PC-9 (cell line): ENCODE data around the gene KDM5A. TPM values are rescaled to one million over a fixed set of nuclear protein-coding genes. Genes with fewer than 3 reads are reported as not detected.

Source experiments
- BruUV-seq: library from RNA; stranded (reverse); fragments of 400-500 nt; replicated peaks from 2 replicates; lab custom pipeline; 2021; lab: Mats Ljungman, UMichigan
- CTCF ChIA-PET: fragments of 300-600 bp; sonication (Branson Sonifier 250); formaldehyde crosslinking; loops from one replicate; lab custom pipeline; 2022; ENCODE audit warnings: antibody characterized with exemption; lab: Charles Lee
- POLR2A ChIA-PET: fragments of 300-600 bp; sonication (Branson Sonifier 250); formaldehyde crosslinking; loops from one replicate; lab custom pipeline; 2022; ENCODE audit warnings: antibody characterized with exemption; ENCODE audit not compliant: unreplicated experiment; lab: Charles Lee
- DNase-seq, 2 experiments: peaks; one replicate each; pipeline versions ENCODE4 v3.0.0 to v3.0.0-alpha.2; 2015 to 2022; ENCODE audit warnings: mixed read lengths in 1 of 2
- H2AFZ ChIP-seq: fragments of 200-600 bp; sonication (generic); 2 replicates; pipeline ENCODE4 v1.8.1; 2017; ENCODE audit warnings: antibody characterized with exemption
- H3F3A ChIP-seq: fragments of 200-600 bp; sonication (generic); 2 replicates; pipeline ENCODE4 v1.8.1; 2017; ENCODE audit warnings: antibody characterized with exemption, mild to moderate bottlenecking, low read depth; ENCODE audit not compliant: insufficient read depth
- H3K27ac ChIP-seq: fragments of 200-600 bp; sonication (generic); 2 replicates; pipeline ENCODE4 v1.6.1; 2016; ENCODE audit warnings: mixed run types
- H3K27me3 ChIP-seq: fragments of 200-600 bp; sonication (generic); 2 replicates; pipeline ENCODE4 v1.6.1; 2016; ENCODE audit warnings: low read depth, mixed run types; ENCODE audit not compliant: insufficient read depth
- H3K36me3 ChIP-seq: fragments of 200-600 bp; sonication (generic); 2 replicates; pipeline ENCODE4 v1.6.1; 2016; ENCODE audit warnings: low read depth, mixed run types
- H3K4me1 ChIP-seq: fragments of 200-600 bp; sonication (generic); replicated peaks from 2 replicates; pipeline ENCODE4 v1.6.1; 2016; ENCODE audit warnings: mixed run types; ENCODE audit not compliant: insufficient read depth
- H3K4me2 ChIP-seq: fragments of 200-600 bp; sonication (generic); 2 replicates; pipeline ENCODE4 v1.6.1; 2017; ENCODE audit warnings: mixed run types
- H3K4me3 ChIP-seq: fragments of 200-600 bp; sonication (generic); 2 replicates; pipeline ENCODE4 v1.6.1; 2016; ENCODE audit warnings: mixed run types
- H3K79me2 ChIP-seq: fragments of 200-600 bp; sonication (generic); 2 replicates; pipeline ENCODE4 v1.6.1; 2017; ENCODE audit warnings: low read depth, mixed run types
- H3K9me2 ChIP-seq: fragments of 200-600 bp; sonication (generic); 2 replicates; pipeline ENCODE4 v1.8.1; 2017; ENCODE audit warnings: mild to moderate bottlenecking; ENCODE audit not compliant: insufficient read depth
- H3K9me3 ChIP-seq: fragments of 200-600 bp; sonication (generic); 2 replicates; pipeline ENCODE4 v1.8.1; 2016; ENCODE audit warnings: low read depth; ENCODE audit not compliant: insufficient read depth
- H4K20me1 ChIP-seq: fragments of 200-600 bp; sonication (generic); 2 replicates; pipeline ENCODE4 v1.8.1; 2017; ENCODE audit not compliant: insufficient read depth
- CTCF ChIP-seq: fragments of 200-600 bp; sonication (generic); conservative IDR thresholded peaks from 2 replicates; pipeline ENCODE4 v1.6.1; 2017; ENCODE audit warnings: mixed run types, antibody characterized with exemption, mild to moderate bottlenecking, moderate library complexity
- EZH2 ChIP-seq: fragments of 200-600 bp; sonication (generic); IDR thresholded peaks from 2 replicates; pipeline ENCODE4 v1.8.0; 2017; ENCODE audit warnings: antibody characterized with exemption, low read depth
- intact Hi-C: fragments of 100-400 bp; cut with micrococcal nuclease; formaldehyde crosslinking; loops from one replicate; pipeline ENCODE4 v1.10.0; 2022; ENCODE audit not compliant: unreplicated experiment
- total RNA-seq: library from RNA; stranded (reverse); gene quantifications from 2 replicates; pipeline ENCODE4 v1.2.3, GENCODE V29; 2021

The KDM5A gene
- total RNA-seq, 1 experiment from 2014 or later = 68.0 TPM

GRCh38 chr12:262113-262512, 127.0 kb downstream of the KDM5A start:
- DNase-seq = no peak
- H3F3A ChIP-seq = no peaks in the 10 kb centered on the region
- H4K20me1 ChIP-seq = no peaks in the 10 kb centered on the region
- ChIA-PET POLR2A (interaction anchor here (0.7 kb wide), 1 partner anchor 49 kb away, joined by 15 read pairs; no protein-coding TSS in a partner anchor), CTCF (no interaction called here)
- TF ChIP-seq EZH2 (no peak), CTCF (no peak)
- H3K27ac ChIP-seq = no peak overlapping the region
- no peak overlapping the region for H3K4me2 ChIP-seq
- no peaks in the 10 kb centered on the region for H3K79me2 ChIP-seq
- H3K36me3 ChIP-seq = no peaks in the 10 kb centered on the region
- no peaks in the 10 kb centered on the region for H3K4me1 ChIP-seq
- H3K4me3 ChIP-seq = no peak overlapping the region
- no TSS peak for BruUV-seq
- H3K27me3 ChIP-seq = peaks cover 89% of the 10 kb centered on the region
- H3K9me3 ChIP-seq = peaks cover 6% of the 10 kb centered on the region; the same call in 1 of the 2 replicates
- no peaks in the 10 kb centered on the region for H3K9me2 ChIP-seq
- intact Hi-C loops = no loop called here
- no peak overlapping the region for H2AFZ ChIP-seq

GRCh38 chr12:257521-258321, 131.4 kb downstream of the KDM5A start:
- Histone ChIP-seq H3F3A (no peaks in the 10 kb centered on the region), H2AFZ (no peak overlapping the region), H3K4me3 (no peak overlapping the region), H3K27ac (no peak overlapping the region), H3K27me3 (peaks cover 97% of the 10 kb centered on the region), H4K20me1 (no peaks in the 10 kb centered on the region), H3K4me2 (no peak overlapping the region), H3K9me3 (no peaks in the 10 kb centered on the region), H3K4me1 (no peaks in the 10 kb centered on the region), H3K9me2 (no peaks in the 10 kb centered on the region), H3K36me3 (no peaks in the 10 kb centered on the region), H3K79me2 (no peaks in the 10 kb centered on the region)
- intact Hi-C loops = no loop called here
- no peak for TF ChIP-seq EZH2
- TF ChIP-seq CTCF = no peak
- POLR2A ChIA-PET = no interaction called here
- no TSS peak for BruUV-seq
- CTCF ChIA-PET = no interaction called here
- no peak for DNase-seq

GRCh38 chr12:256958-257357, 132.2 kb downstream of the KDM5A start:
- ChIA-PET CTCF (no interaction called here), POLR2A (no interaction called here)
- Histone ChIP-seq H3K27ac (no peak overlapping the region), H3K27me3 (peaks cover 97% of the 10 kb centered on the region), H3K36me3 (no peaks in the 10 kb centered on the region), H3K79me2 (no peaks in the 10 kb centered on the region), H3K9me2 (no peaks in the 10 kb centered on the region), H3K4me1 (no peaks in the 10 kb centered on the region), H2AFZ (no peak overlapping the region), H3K4me2 (no peak overlapping the region), H3K4me3 (no peak overlapping the region), H3F3A (no peaks in the 10 kb centered on the region), H3K9me3 (no peaks in the 10 kb centered on the region), H4K20me1 (no peaks in the 10 kb centered on the region)
- no peak for DNase-seq
- intact Hi-C loops = no loop called here
- BruUV-seq = no TSS peak
- TF ChIP-seq CTCF (no peak), EZH2 (no peak)
